OCI-LY1 (cell line): ENCODE measurements around the gene GPR142.

Experiments
- EZH2 ChIP-seq: fragments of 200-600 bp; sonication (generic), shearing (Covaris generic); IDR thresholded peaks from 2 replicates; pipeline ENCODE4 v1.8.0; 2017; ENCODE audit warnings: borderline replicate concordance, mixed run types, mild to moderate bottlenecking, antibody characterized with exemption, low read length, moderate library complexity, mixed read lengths
- TF ChIP-seq, protein P1 (sequence below): fragments of 200-600 bp; sonication (generic), shearing (Covaris generic); IDR thresholded peaks from 2 replicates; pipeline ENCODE4 v1.5.1; 2017; ENCODE audit warnings: mild to moderate bottlenecking, antibody characterized with exemption, low read length, moderate library complexity, mixed read lengths

DNA sequence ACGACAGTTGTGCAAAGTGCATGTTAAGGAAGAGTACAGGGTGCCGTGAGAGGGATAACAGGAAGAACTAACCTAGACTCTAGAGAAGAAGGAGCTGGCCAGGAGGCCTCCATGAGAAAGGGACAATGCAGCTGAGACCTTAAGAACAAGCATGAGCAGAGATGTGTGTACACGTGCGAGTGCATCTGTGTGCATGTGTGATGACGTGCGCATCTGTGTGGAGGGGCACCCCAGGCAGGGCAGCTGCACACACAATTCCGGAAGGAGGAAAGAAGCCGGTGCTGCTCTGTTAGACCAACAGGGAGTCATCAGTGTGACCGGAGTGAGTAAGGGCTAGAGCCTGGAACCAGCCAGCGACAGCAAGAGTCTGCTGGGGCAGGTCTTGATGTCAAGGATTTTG lies 48.9 kb upstream of the GPR142 start:
- TF ChIP-seq, protein P1, sequence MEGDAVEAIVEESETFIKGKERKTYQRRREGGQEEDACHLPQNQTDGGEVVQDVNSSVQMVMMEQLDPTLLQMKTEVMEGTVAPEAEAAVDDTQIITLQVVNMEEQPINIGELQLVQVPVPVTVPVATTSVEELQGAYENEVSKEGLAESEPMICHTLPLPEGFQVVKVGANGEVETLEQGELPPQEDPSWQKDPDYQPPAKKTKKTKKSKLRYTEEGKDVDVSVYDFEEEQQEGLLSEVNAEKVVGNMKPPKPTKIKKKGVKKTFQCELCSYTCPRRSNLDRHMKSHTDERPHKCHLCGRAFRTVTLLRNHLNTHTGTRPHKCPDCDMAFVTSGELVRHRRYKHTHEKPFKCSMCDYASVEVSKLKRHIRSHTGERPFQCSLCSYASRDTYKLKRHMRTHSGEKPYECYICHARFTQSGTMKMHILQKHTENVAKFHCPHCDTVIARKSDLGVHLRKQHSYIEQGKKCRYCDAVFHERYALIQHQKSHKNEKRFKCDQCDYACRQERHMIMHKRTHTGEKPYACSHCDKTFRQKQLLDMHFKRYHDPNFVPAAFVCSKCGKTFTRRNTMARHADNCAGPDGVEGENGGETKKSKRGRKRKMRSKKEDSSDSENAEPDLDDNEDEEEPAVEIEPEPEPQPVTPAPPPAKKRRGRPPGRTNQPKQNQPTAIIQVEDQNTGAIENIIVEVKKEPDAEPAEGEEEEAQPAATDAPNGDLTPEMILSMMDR, result no peak
- no peak for TF ChIP-seq EZH2
